ENCODE measurements around the gene MOSMO.
"Not testable (repeated sequence)": the region's sequence is repeated elsewhere in the genome, so short reads cannot be mapped to it uniquely, and the experiment has no call there.

MOSMO gene

GRCh38 chr16:22003195-22003594 is 4.7 kb upstream of the MOSMO start:
- no peak for DNase-seq (ENCODE audit: low spot score)

GRCh38 chr16:22004341-22004740 is 3.6 kb upstream of the MOSMO start:
- DNase-seq (ENCODE audit: low spot score): no peak

- DNase-seq (ENCODE audit: low spot score): no peak
Measured at GRCh38 chr16:22005746-22006145, 2.2 kb upstream of the MOSMO start.

GRCh38 chr16:22006636-22007035 is 1.3 kb upstream of the MOSMO start:
- DNase-seq (ENCODE audit: low spot score): no peak

- DNase-seq (ENCODE audit: low spot score): no peak
Measured at GRCh38 chr16:22007159-22007508, 777 bp upstream of the MOSMO start.

- DNase-seq (ENCODE audit: low spot score): peak; percentile 57
Measured at GRCh38 chr16:22008215-22009059, 526 bp downstream of the MOSMO start.

GRCh38 chr16:22010902-22011301 is 3.0 kb downstream of the MOSMO start:
- no peak for DNase-seq (ENCODE audit: low spot score)

- DNase-seq (ENCODE audit: low spot score): no peak
Measured at GRCh38 chr16:22012241-22012640, 4.3 kb downstream of the MOSMO start.

- no peak for DNase-seq (ENCODE audit: low spot score)
Measured at GRCh38 chr16:22013486-22013885, 5.6 kb downstream of the MOSMO start.

- DNase-seq (ENCODE audit: low spot score): no peak
Measured at GRCh38 chr16:22014271-22014873, 6.5 kb downstream of the MOSMO start.

GRCh38 chr16:22016927-22017326 is 9.0 kb downstream of the MOSMO start:
- DNase-seq (ENCODE audit: low spot score): no peak

GRCh38 chr16:22018559-22018958 is 10.6 kb downstream of the MOSMO start:
- DNase-seq (ENCODE audit: low spot score): no peak

- no peak for DNase-seq (ENCODE audit: low spot score)
Measured at GRCh38 chr16:22022151-22022550, 14.2 kb downstream of the MOSMO start.

- DNase-seq (ENCODE audit: low spot score): no peak
Measured at GRCh38 chr16:22023505-22023904, 15.6 kb downstream of the MOSMO start.

- DNase-seq (ENCODE audit: low spot score): not testable (repeated sequence)
Measured at GRCh38 chr16:22024785-22025184, 16.9 kb downstream of the MOSMO start.

GRCh38 chr16:22027633-22028032 is 19.7 kb downstream of the MOSMO start:
- no peak for DNase-seq (ENCODE audit: low spot score)

GRCh38 chr16:22029632-22030031 is 21.7 kb downstream of the MOSMO start:
- no peak for DNase-seq (ENCODE audit: low spot score)

GRCh38 chr16:22030087-22030812 is 22.3 kb downstream of the MOSMO start:
- peak; percentile 41 for DNase-seq (ENCODE audit: low spot score)

- no peak for DNase-seq (ENCODE audit: low spot score)
Measured at GRCh38 chr16:22031483-22032083, 23.7 kb downstream of the MOSMO start.

GRCh38 chr16:22034503-22034902 is 26.6 kb downstream of the MOSMO start:
- DNase-seq (ENCODE audit: low spot score): no peak

- no peak for DNase-seq (ENCODE audit: low spot score)
Measured at GRCh38 chr16:22035153-22035552, 27.2 kb downstream of the MOSMO start.

- DNase-seq (ENCODE audit: low spot score): not testable (repeated sequence)
Measured at GRCh38 chr16:22043882-22044281, 36.0 kb downstream of the MOSMO start.

GRCh38 chr16:22045888-22046287 is 38.0 kb downstream of the MOSMO start:
- not testable (repeated sequence) for DNase-seq (ENCODE audit: low spot score)
